Measurements from ENCODE around the gene OSMR. TPM values are rescaled to one million over a fixed set of nuclear protein-coding genes. Genes with fewer than 3 reads are reported as not detected.

OSMR gene
- total RNA-seq, 1 donor from 2014 or later, result 10.9 TPM

- ATAC-seq (ENCODE audit: poor library complexity), result no peak
- intact Hi-C loops (cut with DNase I), result no loop called here
- DNase-seq, result no peak
These were observed 59.7 kb downstream of the OSMR start for GRCh38 chr5:38905516-38905915.

- intact Hi-C loops (cut with DNase I), result no loop called here
- no peak for ATAC-seq (ENCODE audit: poor library complexity)
- DNase-seq, result no peak
These were observed 60.7 kb downstream of the OSMR start for GRCh38 chr5:38906503-38906902.

- no peak for DNase-seq
- no peak for ATAC-seq (ENCODE audit: poor library complexity)
- intact Hi-C loops (cut with DNase I), result no loop called here
These were observed 66.1 kb downstream of the OSMR start for GRCh38 chr5:38911933-38912332.

GRCh38 chr5:38913714-38914113 lies 67.9 kb downstream of the OSMR start:
- intact Hi-C loops (cut with DNase I), result no loop called here
- ATAC-seq (ENCODE audit: poor library complexity) (no peak), DNase-seq (no peak)

- DNase-seq (no peak), ATAC-seq (ENCODE audit: poor library complexity) (no peak)
- intact Hi-C loops (cut with DNase I), result no loop called here
These were observed 71.0 kb downstream of the OSMR start for GRCh38 chr5:38916802-38917201.

GRCh38 chr5:38921174-38921573 lies 75.4 kb downstream of the OSMR start:
- ATAC-seq (ENCODE audit: poor library complexity) (no peak), DNase-seq (no peak)
- intact Hi-C loops (cut with DNase I), result no loop called here

GRCh38 chr5:38922199-38922598 lies 76.4 kb downstream of the OSMR start:
- intact Hi-C loops (cut with DNase I), result no loop called here
- peak; percentile 50 for DNase-seq
- ATAC-seq (ENCODE audit: poor library complexity), result peak; percentile 42

GRCh38 chr5:38923661-38924451 lies 78.0 kb downstream of the OSMR start:
- no peak for DNase-seq
- peak; percentile 80 for ATAC-seq (ENCODE audit: poor library complexity)
- intact Hi-C loops (cut with DNase I), result no loop called here

GRCh38 chr5:38925154-38925925 lies 79.5 kb downstream of the OSMR start:
- intact Hi-C loops (cut with DNase I), result no loop called here
- peak; percentile 51 for ATAC-seq (ENCODE audit: poor library complexity)

GRCh38 chr5:38926121-38926520 lies 80.3 kb downstream of the OSMR start:
- ATAC-seq (ENCODE audit: poor library complexity) (no peak), DNase-seq (no peak)
- intact Hi-C loops (cut with DNase I), result no loop called here

More at GRCh38 chr5:38925154-38925925, 79.5 kb downstream of the OSMR start:
- DNase-seq, result no peak

- DNase-seq (no peak), ATAC-seq (ENCODE audit: poor library complexity) (no peak)
- intact Hi-C loops (cut with DNase I), result no loop called here
These were observed 81.7 kb downstream of the OSMR start for GRCh38 chr5:38927470-38927869.

GRCh38 chr5:38929838-38930237 lies 84.0 kb downstream of the OSMR start:
- no peak for ATAC-seq (ENCODE audit: poor library complexity)
- intact Hi-C loops (cut with DNase I), result no loop called here
- DNase-seq, result no peak

- DNase-seq (no peak), ATAC-seq (ENCODE audit: poor library complexity) (no peak)
- intact Hi-C loops (cut with DNase I), result no loop called here
These were observed 85.9 kb downstream of the OSMR start for GRCh38 chr5:38931731-38932130.

GRCh38 chr5:38932854-38933408 lies 87.1 kb downstream of the OSMR start:
- intact Hi-C loops (cut with DNase I), result no loop called here
- DNase-seq (no peak), ATAC-seq (ENCODE audit: poor library complexity) (no peak)

GRCh38 chr5:38935437-38935836 lies 89.6 kb downstream of the OSMR start:
- intact Hi-C loops (cut with DNase I), result no loop called here
- no peak for DNase-seq
- no peak for ATAC-seq (ENCODE audit: poor library complexity)

GRCh38 chr5:38936269-38936668 lies 90.5 kb downstream of the OSMR start:
- ATAC-seq (ENCODE audit: poor library complexity), result no peak
- no peak for DNase-seq
- intact Hi-C loops (cut with DNase I), result no loop called here

GRCh38 chr5:38938424-38938823 lies 92.6 kb downstream of the OSMR start:
- DNase-seq, result no peak
- intact Hi-C loops (cut with DNase I), result no loop called here
- no peak for ATAC-seq (ENCODE audit: poor library complexity)

GRCh38 chr5:38938973-38939372 lies 93.2 kb downstream of the OSMR start:
- DNase-seq (no peak), ATAC-seq (ENCODE audit: poor library complexity) (no peak)
- intact Hi-C loops (cut with DNase I), result no loop called here

- DNase-seq (no peak), ATAC-seq (ENCODE audit: poor library complexity) (no peak)
- intact Hi-C loops (cut with DNase I), result no loop called here
These were observed 94.5 kb downstream of the OSMR start for GRCh38 chr5:38940230-38940858.
